Colonic mucosa (tissue), 4 donors: Measurements from ENCODE around the gene VWA5B1. TPM values are rescaled to one million over a fixed set of nuclear protein-coding genes. Genes with fewer than 3 reads are reported as not detected.

Source experiments
- DNase-seq: peaks from one replicate; pipeline ENCODE4 v3.0.0-alpha.2; 2020
- H3K27ac ChIP-seq: fragments of 200-600 bp; one replicate; pipeline ENCODE4 v1.8.0; 2021
- H3K27me3 ChIP-seq: fragments of 200-600 bp; one replicate; pipeline ENCODE4 v1.8.0; 2021
- H3K36me3 ChIP-seq: fragments of 200-600 bp; one replicate; pipeline ENCODE4 v1.8.0; 2021
- H3K4me1 ChIP-seq: fragments of 200-600 bp; one replicate; pipeline ENCODE4 v1.8.0; 2021; ENCODE audit warnings: mild to moderate bottlenecking
- H3K4me3 ChIP-seq: fragments of 200-600 bp; one replicate; pipeline ENCODE4 v1.8.0; 2021
- H3K9ac ChIP-seq, 2 donors: one replicate each; pipeline ENCODE4 v1.7.0; 2013; ENCODE audit warnings: control low read depth in 2 of 2, low read depth in 2 of 2, low read length in 2 of 2
- H3K9me3 ChIP-seq: fragments of 200-600 bp; one replicate; pipeline ENCODE4 v1.8.0; 2021
- CTCF ChIP-seq: fragments of 200-600 bp; IDR thresholded peaks from one replicate; pipeline ENCODE4 v1.8.0; 2022; ENCODE audit warnings: antibody characterized with exemption, mild to moderate bottlenecking
- intact Hi-C: fragments of 100-400 bp; cut with DNase I; formaldehyde crosslinking; loops from one replicate; pipeline ENCODE4 v1.14.1; 2022
- total RNA-seq, 2 donors: library from RNA; stranded (reverse); fragmentation: NEBNext Ultra II Directional in 1 of 2; extraction: Animal tissue kit (Norgen Biotek cat#: 25700) in 1 of 2; gene quantifications; one replicate each; pipeline ENCODE4 v1.2.1, GENCODE V29; 2021
- donor health status: healthy.
- donor health status: DM: no; HTN: no; CAD: no.
- donor health status: DM: no; HTN: no; CAD: no.

VWA5B1 gene
- total RNA-seq, 2 donors from 2014 or later = 0.29 to 0.30 TPM

GRCh38 chr1:20308569-20308968, 17.9 kb downstream of the VWA5B1 start:
- DNase-seq = no peak

DNA sequence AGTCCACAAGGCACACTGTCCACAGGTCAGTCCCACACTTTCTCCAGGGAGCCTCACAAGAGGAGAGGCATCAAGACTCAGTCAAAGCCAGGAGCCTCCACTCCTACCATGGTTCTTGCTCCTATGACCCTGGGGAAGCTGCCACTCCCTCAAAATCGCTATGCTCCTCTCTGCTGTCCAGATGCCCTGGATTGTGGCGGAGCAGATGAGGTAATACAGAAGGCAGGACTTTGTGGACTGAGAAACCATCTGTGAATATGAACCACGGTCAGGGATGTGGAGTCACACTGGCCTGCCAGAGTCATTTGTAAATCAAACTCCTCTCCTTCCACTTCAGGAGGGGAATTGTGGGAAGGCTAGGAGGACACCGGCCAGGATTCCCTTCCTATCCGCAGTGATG, 20.6 kb downstream of the VWA5B1 start:
- no peak for DNase-seq
- H3K9me3 ChIP-seq = no peaks in the 10 kb centered on the region
- no peaks in the 10 kb centered on the region for H3K4me1 ChIP-seq
- no peaks in the 10 kb centered on the region for H3K27me3 ChIP-seq
- intact Hi-C loops = no loop called here
- TF ChIP-seq CTCF = no peak
- H3K4me3 ChIP-seq = no peak overlapping the region
- H3K36me3 ChIP-seq = no peaks in the 10 kb centered on the region
- H3K9ac ChIP-seq = no peak overlapping the region
- H3K27ac ChIP-seq = no peak overlapping the region

More at GRCh38 chr1:20308569-20308968, 17.9 kb downstream of the VWA5B1 start:
- H3K27ac ChIP-seq = no peak overlapping the region
- H3K9ac ChIP-seq = no peak overlapping the region
- H3K27me3 ChIP-seq = no peaks in the 10 kb centered on the region
- H3K4me1 ChIP-seq = no peaks in the 10 kb centered on the region
- H3K9me3 ChIP-seq = no peaks in the 10 kb centered on the region
- H3K4me3 ChIP-seq = no peak overlapping the region
- intact Hi-C loops = no loop called here
- H3K36me3 ChIP-seq = no peaks in the 10 kb centered on the region
- no peak for TF ChIP-seq CTCF

- H3K27ac ChIP-seq = no peak overlapping the region
- DNase-seq = no peak
- no peak for TF ChIP-seq CTCF
- H3K9ac ChIP-seq = no peak overlapping the region
- H3K27me3 ChIP-seq = no peaks in the 10 kb centered on the region
- H3K4me3 ChIP-seq = no peak overlapping the region
- no peaks in the 10 kb centered on the region for H3K36me3 ChIP-seq
- H3K4me1 ChIP-seq = no peaks in the 10 kb centered on the region
- intact Hi-C loops = no loop called here
- no peaks in the 10 kb centered on the region for H3K9me3 ChIP-seq
These were observed 21.6 kb downstream of the VWA5B1 start for GRCh38 chr1:20312310-20312709.

DNA sequence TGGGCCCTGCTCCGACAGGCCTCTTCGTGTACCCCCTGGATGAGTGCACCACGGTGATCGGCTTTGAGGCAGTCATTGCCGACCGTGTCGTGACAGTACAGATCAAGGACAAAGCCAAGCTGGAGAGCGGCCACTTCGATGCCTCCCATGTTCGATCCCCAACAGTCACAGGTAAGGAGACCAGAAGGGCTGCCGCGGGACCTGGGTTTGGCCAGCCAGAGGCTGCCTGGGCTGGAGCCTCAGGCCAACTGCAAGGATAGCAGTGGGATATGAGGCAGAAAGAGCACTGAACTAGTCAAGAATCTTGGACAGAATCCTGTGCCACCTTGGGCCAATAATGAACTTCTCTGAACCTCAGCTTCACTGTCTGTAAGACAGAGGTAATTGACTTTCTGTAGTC, 22.1 kb downstream of the VWA5B1 start:
- TF ChIP-seq CTCF = no peak
- intact Hi-C loops = no loop called here
- Histone ChIP-seq H3K9ac (no peak overlapping the region), H3K9me3 (no peaks in the 10 kb centered on the region), H3K36me3 (no peaks in the 10 kb centered on the region), H3K4me1 (no peaks in the 10 kb centered on the region), H3K27ac (no peak overlapping the region), H3K4me3 (no peak overlapping the region), H3K27me3 (no peaks in the 10 kb centered on the region)
- no peak for DNase-seq

DNA sequence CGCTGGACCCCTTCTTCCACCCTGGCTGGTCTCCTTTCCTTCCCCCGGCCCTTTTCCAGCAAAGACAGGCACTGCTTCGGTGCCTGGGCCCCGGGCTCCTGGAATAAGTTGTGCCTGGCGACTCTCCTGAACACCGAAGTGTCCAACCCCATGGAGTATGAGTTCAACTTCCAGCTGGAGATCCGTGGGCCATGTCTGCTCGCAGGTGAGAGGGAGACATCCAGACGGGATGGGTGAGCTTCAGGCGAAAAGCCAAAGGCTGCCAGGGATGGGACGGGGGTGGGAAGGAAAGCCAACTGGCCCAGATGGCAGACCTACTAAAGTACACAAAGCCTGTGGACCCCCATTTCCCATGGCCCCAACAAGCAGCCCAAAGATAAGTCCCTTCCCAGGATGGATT, 26.8 kb downstream of the VWA5B1 start:
- no peaks in the 10 kb centered on the region for H3K9me3 ChIP-seq
- H3K4me3 ChIP-seq = no peak overlapping the region
- H3K4me1 ChIP-seq = no peaks in the 10 kb centered on the region
- no peak for DNase-seq
- H3K36me3 ChIP-seq = no peaks in the 10 kb centered on the region
- TF ChIP-seq CTCF = no peak
- intact Hi-C loops = no loop called here
- no peaks in the 10 kb centered on the region for H3K27me3 ChIP-seq
- H3K9ac ChIP-seq = no peak overlapping the region
- H3K27ac ChIP-seq = no peak overlapping the region

GRCh38 chr1:20318521-20318920, 27.8 kb downstream of the VWA5B1 start:
- H3K9ac ChIP-seq = no peak overlapping the region
- H3K9me3 ChIP-seq = no peaks in the 10 kb centered on the region
- no peaks in the 10 kb centered on the region for H3K4me1 ChIP-seq
- no peaks in the 10 kb centered on the region for H3K36me3 ChIP-seq
- no peaks in the 10 kb centered on the region for H3K27me3 ChIP-seq
- TF ChIP-seq CTCF = no peak
- intact Hi-C loops = no loop called here
- no peak overlapping the region for H3K27ac ChIP-seq
- no peak overlapping the region for H3K4me3 ChIP-seq
- DNase-seq = no peak
